Tibial nerve (tissue), 4 donors: Measurements from ENCODE around the gene ROS1. TPM values are rescaled to one million over a fixed set of nuclear protein-coding genes. Genes with fewer than 3 reads are reported as not detected.
A peak's percentile ranks its signal among the peaks of the same experiment; 100 is the strongest.
"Not testable (repeated sequence)": the region's sequence is repeated elsewhere in the genome, so short reads cannot be mapped to it uniquely, and the experiment has no call there.

Experiments
- DNase-seq, 2 donors: peaks; one replicate each; pipeline ENCODE4 v3.0.0-alpha.2; 2019; ENCODE audit warnings: low spot score in 2 of 2
- H3K27ac ChIP-seq, 4 donors: fragments of 200-600 bp; sonication (generic) in 3 of 4; one replicate each; pipeline ENCODE4 v1.5.1; 2017 to 2019; ENCODE audit warnings: mild to moderate bottlenecking in 1 of 4
- H3K27me3 ChIP-seq, 2 donors: fragments of 200-600 bp; sonication (generic) in 1 of 2; one replicate each; pipeline versions ENCODE4 v1.5.1 to v1.6.0; 2017 to 2019
- H3K36me3 ChIP-seq, 3 donors: fragments of 200-600 bp; sonication (generic); one replicate each; pipeline ENCODE4 v1.5.1; 2018 to 2019
- H3K4me1 ChIP-seq, 4 donors: fragments of 200-600 bp; sonication (generic) in 3 of 4; one replicate each; pipeline ENCODE4 v1.5.1; 2017 to 2019
- H3K4me3 ChIP-seq, 4 donors: fragments of 200-600 bp; sonication (generic) in 3 of 4; one replicate each; pipeline ENCODE4 v1.5.1; 2017 to 2019; ENCODE audit warnings: mild to moderate bottlenecking in 1 of 4, moderate library complexity in 1 of 4
- H3K9me3 ChIP-seq, 4 donors: fragments of 200-600 bp; sonication (generic) in 3 of 4; one replicate each; pipeline ENCODE4 v1.5.1; 2017 to 2019
- EP300 ChIP-seq, 2 donors: sonication (generic); formaldehyde crosslinking; IDR thresholded peaks; one replicate each; pipeline ENCODE4 v1.6.1; 2017; ENCODE audit warnings: antibody characterized with exemption in 2 of 2, mild to moderate bottlenecking in 1 of 2
- POLR2A ChIP-seq, 2 donors: fragments of 450-650 bp; IDR thresholded peaks; one replicate each; pipeline ENCODE4 v1.6.1; 2017; ENCODE audit warnings: antibody characterized with exemption in 2 of 2, mild to moderate bottlenecking in 2 of 2, moderate library complexity in 2 of 2
- WGBS, 2 donors: methylation state at CpG; one replicate each; pipeline ENCODE4 v1.1.5; 2018; 5-methylcytosine and 5-hydroxymethylcytosine counted together
- total RNA-seq, 4 donors: library from RNA; depleted of rRNA; stranded (reverse); fragments of >200 nt; gene quantifications; one replicate each; pipeline ENCODE4 v1.1.0, GENCODE V29; 2016
- TF ChIP-seq, protein P1 (sequence below), 5 experiments: fragments of 200-600 bp in 3 of 5; fragments of 450-650 bp in 2 of 5; sonication (generic) in 3 of 5; IDR thresholded peaks; one replicate each; pipeline ENCODE4 v1.5.1; 2016 to 2019; ENCODE audit warnings: antibody characterized with exemption in 5 of 5, mild to moderate bottlenecking in 3 of 5, moderate library complexity in 2 of 5

The ROS1 gene
- total RNA-seq, 4 donors from 2014 or later, result not detected

DNA sequence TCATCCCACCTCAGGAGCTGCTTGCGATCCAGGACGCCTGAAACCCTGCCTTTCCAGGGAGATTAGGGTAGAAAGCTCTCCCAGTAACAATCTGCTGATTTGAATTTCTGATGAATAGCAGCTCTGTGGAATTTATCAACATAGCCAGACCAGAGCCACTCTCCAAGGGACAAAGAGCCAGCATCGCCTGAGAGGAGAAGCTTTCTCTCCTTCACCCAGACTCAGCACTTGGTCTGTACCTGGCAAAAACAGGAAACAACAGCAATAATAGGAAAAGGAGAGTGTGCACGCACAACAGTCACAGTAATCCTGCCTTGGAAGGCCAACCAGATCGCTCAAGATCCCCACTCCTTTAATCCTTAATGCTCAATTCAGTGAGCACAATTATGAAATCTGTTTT, 22.3 kb upstream of the ROS1 start:
- no peak overlapping the region for H3K4me3 ChIP-seq
- no peak for DNase-seq
- H3K9me3 ChIP-seq, result no peaks in the 10 kb centered on the region
- WGBS, 2 donors, result 36 to 43% methylated on average over 5 of the region's 5 CpGs
- no peak for TF ChIP-seq EP300 (IDR thresholded peaks at IDR 0.05)
- TF ChIP-seq, protein P1, sequence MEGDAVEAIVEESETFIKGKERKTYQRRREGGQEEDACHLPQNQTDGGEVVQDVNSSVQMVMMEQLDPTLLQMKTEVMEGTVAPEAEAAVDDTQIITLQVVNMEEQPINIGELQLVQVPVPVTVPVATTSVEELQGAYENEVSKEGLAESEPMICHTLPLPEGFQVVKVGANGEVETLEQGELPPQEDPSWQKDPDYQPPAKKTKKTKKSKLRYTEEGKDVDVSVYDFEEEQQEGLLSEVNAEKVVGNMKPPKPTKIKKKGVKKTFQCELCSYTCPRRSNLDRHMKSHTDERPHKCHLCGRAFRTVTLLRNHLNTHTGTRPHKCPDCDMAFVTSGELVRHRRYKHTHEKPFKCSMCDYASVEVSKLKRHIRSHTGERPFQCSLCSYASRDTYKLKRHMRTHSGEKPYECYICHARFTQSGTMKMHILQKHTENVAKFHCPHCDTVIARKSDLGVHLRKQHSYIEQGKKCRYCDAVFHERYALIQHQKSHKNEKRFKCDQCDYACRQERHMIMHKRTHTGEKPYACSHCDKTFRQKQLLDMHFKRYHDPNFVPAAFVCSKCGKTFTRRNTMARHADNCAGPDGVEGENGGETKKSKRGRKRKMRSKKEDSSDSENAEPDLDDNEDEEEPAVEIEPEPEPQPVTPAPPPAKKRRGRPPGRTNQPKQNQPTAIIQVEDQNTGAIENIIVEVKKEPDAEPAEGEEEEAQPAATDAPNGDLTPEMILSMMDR (IDR thresholded peaks at IDR 0.05), result no peak
- no peak for TF ChIP-seq POLR2A (IDR thresholded peaks at IDR 0.05)
- H3K27me3 ChIP-seq, result no peaks in the 10 kb centered on the region
- H3K4me1 ChIP-seq, result peaks cover 0 to 37% (median 3%) of the 10 kb centered on the region in 4 donors
- H3K36me3 ChIP-seq, result no peaks in the 10 kb centered on the region
- H3K27ac ChIP-seq, result peak overlapping the region in 1 of 4 donors; percentile 27

DNA sequence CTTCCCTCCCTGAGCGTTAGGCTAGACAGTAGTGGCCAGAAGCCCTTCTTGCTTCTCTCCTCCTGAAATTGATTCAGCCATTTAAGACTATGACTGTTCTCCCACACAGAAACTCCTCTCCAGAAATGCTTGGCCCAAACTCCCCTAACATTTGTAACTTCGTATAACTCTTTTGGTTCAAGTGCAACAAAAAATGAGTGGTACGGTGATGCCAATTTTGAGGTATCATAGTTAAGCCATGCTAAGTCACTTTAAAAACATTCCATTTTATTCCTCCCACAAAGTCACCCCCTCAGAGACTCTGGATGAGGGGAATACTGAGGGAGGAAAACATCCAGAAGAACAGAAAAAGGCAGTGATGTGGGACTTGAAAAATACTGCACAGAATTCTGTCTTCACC, 21.1 kb upstream of the ROS1 start:
- Histone ChIP-seq H3K27ac (no peak overlapping the region), H3K9me3 (no peaks in the 10 kb centered on the region), H3K4me3 (no peak overlapping the region), H3K36me3 (no peaks in the 10 kb centered on the region), H3K27me3 (no peaks in the 10 kb centered on the region), H3K4me1 (peaks cover 0 to 34% (median 3%) of the 10 kb centered on the region in 4 donors)
- 61 to 75% methylated on average over 3 of the region's 3 CpGs for WGBS, 2 donors
- DNase-seq, result no peak
- TF ChIP-seq, protein P1 (IDR thresholded peaks at IDR 0.05), result no peak
- no peak for TF ChIP-seq EP300 (IDR thresholded peaks at IDR 0.05)
- no peak for TF ChIP-seq POLR2A (IDR thresholded peaks at IDR 0.05)

DNA sequence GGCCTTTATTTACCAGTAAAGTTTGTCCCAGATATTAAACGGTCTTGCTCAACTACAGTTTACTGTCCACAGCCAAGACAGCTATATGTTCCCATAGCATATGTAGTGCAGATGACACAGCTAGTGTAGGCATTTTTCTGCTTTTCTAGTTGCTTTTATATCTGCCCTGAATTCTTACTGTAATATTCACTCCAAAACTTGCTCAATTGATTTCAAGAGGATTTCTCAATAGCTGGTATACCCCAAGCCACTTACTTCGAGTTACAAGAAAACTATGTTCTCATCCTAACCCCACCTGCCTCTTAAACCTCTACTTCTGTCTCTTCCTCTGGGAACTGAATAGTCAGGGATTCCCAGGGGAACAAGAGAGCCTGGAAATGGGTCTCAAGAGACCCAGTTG, 18.9 kb upstream of the ROS1 start:
- H3K36me3 ChIP-seq, result no peaks in the 10 kb centered on the region
- H3K27me3 ChIP-seq, result no peaks in the 10 kb centered on the region
- WGBS, 2 donors, result 77 to 88% methylated on average over 2 of the region's 2 CpGs
- H3K4me3 ChIP-seq, result no peak overlapping the region
- no peak for DNase-seq
- peaks cover 0 to 16% (median 0%) of the 10 kb centered on the region in 4 donors for H3K4me1 ChIP-seq
- no peak overlapping the region for H3K27ac ChIP-seq
- no peaks in the 10 kb centered on the region for H3K9me3 ChIP-seq
- TF ChIP-seq, protein P1 (IDR thresholded peaks at IDR 0.05), result no peak
- no peak for TF ChIP-seq EP300 (IDR thresholded peaks at IDR 0.05)
- no peak for TF ChIP-seq POLR2A (IDR thresholded peaks at IDR 0.05)

DNA sequence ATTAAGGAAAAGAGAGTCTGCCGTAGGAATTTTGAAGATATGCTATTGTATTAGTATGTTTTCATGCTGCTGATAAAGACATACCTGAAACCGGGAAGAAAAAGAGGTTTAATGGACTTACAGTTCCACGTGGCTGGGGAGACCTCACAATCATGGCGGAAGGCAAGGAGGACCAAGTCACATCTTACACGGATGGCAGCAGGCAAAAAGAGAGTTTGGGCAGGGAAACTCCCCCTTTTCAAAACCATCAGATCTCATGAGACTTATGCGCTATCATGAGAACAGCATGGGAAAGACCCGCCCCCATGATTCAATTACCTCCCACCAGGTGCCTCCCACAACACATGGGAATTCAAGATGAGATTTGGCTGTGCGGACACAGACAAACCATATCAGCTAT, 16.6 kb upstream of the ROS1 start:
- WGBS, 2 donors, result 88% methylated on average over 8 of the region's 8 CpGs
- not testable (repeated sequence) for H3K36me3 ChIP-seq, H3K4me1 ChIP-seq, H3K4me3 ChIP-seq, DNase-seq, H3K9me3 ChIP-seq, H3K27me3 ChIP-seq, H3K27ac ChIP-seq

DNA sequence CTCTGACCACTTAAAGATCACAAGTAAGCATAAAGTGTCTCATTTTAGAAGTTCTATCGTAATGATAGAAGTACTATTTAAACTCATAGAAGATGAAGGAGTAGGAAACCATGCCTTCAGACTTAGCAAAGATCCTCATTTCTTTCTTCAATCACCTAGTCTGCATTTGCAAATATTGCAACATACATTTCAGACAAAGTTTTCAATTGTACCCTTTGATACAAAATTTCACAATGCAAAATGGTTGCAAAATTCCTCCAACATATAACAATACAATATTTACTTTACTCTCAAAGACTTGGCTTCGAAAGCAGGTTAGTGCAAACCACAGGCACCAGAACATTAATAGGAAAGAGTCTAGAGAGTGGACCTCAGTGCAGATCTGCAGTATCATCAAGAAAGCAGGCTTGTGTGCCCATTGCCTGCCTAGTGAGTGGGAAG, 16.1 kb upstream of the ROS1 start:
- H3K4me1 ChIP-seq, result no peaks in the 10 kb centered on the region
- no peak overlapping the region for H3K27ac ChIP-seq
- DNase-seq, result no peak
- no peaks in the 10 kb centered on the region for H3K27me3 ChIP-seq
- TF ChIP-seq POLR2A (IDR thresholded peaks at IDR 0.05), result no peak
- TF ChIP-seq, protein P1 (IDR thresholded peaks at IDR 0.05), result no peak
- TF ChIP-seq EP300 (IDR thresholded peaks at IDR 0.05), result no peak
- H3K36me3 ChIP-seq, result no peaks in the 10 kb centered on the region
- 72 to 84% methylated on average over 2 of the region's 2 CpGs for WGBS, 2 donors
- no peaks in the 10 kb centered on the region for H3K9me3 ChIP-seq
- H3K4me3 ChIP-seq, result no peak overlapping the region
